NCI-H128 (cell line): ENCODE results near the gene ZNF618.
"Not testable (repeated sequence)": the region's sequence is repeated elsewhere in the genome, so short reads cannot be mapped to it uniquely, and the experiment has no call there.

ENCODE experiments used
- DNase-seq: peaks from one replicate; lab custom pipeline; 2025; ENCODE audit not compliant: unreplicated experiment; lab: John Stamatoyannopoulos, UW

Gene ZNF618

GRCh38 chr9:114035221-114035844, 159.2 kb downstream of the ZNF618 start:
- DNase-seq: no peak

DNA sequence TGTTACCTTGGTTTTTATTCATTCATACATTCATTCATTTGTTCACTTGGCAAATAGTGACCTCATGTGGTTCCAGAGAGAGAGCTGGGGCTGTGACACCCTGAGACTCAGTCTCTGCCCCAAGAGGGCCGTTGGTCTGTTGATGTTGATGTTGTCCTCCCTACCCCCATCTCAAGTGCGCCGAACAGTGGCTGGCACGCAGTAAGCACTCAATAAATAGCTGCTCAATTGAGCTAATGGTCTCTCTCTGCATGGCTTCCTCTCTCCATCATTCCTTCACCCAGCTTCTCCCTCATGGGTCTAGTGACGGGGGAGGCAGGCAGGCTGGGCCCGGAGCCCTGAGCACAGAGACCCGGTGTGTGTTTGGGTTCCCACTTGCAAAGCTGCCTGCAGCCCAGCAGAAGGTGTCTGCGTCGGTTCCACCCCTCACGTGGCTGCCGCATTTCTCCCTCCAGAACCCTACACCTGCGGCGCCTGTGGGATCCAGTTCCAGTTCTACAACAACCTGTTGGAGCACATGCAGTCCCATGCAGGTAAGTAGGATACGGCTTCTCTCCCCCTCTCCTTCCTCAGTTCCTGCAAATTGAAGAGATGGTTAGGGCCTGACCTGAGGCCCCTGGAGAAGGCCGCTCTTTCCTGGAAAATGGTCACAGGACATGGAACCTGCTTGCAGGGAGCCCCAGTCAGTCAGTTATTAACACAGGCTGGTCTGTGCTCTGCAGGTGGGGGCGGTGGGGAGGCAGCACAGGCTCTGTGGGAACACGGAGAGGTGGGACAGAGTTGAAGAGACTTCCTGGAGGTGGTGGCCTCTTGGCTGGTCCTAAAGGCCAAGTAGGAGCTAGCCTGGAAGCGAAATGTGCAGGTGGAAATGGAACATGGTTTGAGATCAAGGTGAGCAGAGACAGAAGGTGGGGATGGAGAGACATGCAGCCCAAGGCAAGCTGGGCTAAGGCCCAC, 160.0 kb downstream of the ZNF618 start:
- DNase-seq: no peak

GRCh38 chr9:114037249-114037648, 161.1 kb downstream of the ZNF618 start:
- no peak for DNase-seq

DNA sequence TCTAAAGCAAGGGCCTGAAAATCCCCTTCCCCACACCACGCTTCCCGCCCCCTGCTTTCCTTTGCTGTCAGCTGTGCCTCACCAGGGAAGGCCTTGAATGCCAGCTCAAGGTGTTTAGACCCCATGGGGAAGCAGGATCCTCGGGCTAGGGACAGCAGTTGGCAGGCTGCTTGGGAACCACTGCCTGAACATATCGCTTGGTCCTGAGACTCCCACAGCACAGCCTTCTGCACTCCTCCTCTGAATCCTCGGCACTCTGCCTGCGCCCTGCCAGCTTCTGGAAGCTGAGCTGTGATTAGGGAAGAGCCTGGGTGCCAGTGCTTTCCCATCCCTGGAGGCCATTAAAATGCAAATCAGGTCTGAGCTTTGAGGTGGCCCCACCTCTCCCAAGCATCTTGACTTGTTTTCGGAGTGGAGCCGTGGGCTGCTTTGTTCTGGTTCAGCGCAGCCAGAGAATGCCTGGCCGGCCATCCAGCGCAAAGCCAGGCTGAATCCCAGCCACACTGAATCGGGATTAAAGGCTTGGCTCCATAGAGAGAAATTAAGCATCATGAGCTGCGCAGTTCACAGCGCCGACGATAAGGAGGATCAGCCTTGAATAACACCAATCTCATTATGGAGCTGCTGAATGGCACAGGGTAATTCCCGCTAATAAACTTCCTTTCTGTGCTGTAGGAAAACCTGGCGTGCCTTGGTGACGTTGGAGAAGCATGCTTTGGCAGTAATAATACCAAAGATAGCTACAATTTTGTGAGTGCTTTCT, 162.0 kb downstream of the ZNF618 start:
- no peak for DNase-seq

- DNase-seq: no peak
Measured at GRCh38 chr9:114038724-114039313, 162.7 kb downstream of the ZNF618 start.

GRCh38 chr9:114039484-114039883, 163.4 kb downstream of the ZNF618 start:
- DNase-seq: no peak

DNA sequence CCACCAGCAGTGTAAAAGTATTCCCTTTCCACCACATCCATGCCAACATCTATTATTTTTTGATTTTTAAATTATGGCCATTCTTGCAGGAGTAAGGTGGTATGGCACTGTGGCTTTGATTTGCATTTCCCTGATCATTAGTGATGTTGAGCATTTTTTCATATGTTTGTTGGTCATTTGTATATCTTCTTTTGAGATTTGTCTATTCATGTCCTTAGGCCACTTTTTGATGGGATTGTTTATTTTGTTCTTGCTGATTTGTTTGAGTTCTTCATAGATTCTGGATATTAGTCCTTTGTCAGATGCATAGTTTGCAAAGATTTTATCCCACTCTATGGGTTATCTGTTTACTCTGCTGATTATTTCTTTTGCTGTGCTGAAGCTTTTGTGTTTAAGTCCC, 167.6 kb downstream of the ZNF618 start:
- DNase-seq: not testable (repeated sequence)

DNA sequence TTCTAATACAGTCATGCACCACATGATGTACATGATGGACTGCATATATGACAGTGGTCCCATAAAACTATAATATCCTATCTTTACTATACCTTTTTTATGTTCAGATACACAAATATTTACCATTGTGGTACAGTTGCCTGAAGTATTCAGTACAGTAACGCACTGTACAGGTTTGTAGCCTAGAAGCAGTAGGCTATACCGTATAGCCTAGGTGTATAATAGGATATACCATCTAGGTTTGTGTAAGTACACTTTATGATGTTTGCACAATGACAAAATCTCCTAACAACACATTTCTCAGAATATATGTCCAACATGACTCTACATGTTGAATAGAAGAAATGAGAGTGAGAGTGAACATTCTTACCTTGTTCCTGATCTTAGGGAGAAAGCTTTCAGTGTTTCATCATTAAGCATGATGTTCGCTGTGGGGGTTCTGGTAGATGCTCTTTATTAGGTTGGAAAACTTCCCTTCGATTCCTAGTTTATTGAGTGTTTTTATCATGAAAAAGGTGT, 170.2 kb downstream of the ZNF618 start:
- no peak for DNase-seq

GRCh38 chr9:114046875-114047274, 170.8 kb downstream of the ZNF618 start:
- no peak for DNase-seq

- no peak for DNase-seq
Measured at GRCh38 chr9:114047717-114048116, 171.6 kb downstream of the ZNF618 start.

- no peak for DNase-seq
Measured at GRCh38 chr9:114048533-114049415, 172.7 kb downstream of the ZNF618 start.

DNA sequence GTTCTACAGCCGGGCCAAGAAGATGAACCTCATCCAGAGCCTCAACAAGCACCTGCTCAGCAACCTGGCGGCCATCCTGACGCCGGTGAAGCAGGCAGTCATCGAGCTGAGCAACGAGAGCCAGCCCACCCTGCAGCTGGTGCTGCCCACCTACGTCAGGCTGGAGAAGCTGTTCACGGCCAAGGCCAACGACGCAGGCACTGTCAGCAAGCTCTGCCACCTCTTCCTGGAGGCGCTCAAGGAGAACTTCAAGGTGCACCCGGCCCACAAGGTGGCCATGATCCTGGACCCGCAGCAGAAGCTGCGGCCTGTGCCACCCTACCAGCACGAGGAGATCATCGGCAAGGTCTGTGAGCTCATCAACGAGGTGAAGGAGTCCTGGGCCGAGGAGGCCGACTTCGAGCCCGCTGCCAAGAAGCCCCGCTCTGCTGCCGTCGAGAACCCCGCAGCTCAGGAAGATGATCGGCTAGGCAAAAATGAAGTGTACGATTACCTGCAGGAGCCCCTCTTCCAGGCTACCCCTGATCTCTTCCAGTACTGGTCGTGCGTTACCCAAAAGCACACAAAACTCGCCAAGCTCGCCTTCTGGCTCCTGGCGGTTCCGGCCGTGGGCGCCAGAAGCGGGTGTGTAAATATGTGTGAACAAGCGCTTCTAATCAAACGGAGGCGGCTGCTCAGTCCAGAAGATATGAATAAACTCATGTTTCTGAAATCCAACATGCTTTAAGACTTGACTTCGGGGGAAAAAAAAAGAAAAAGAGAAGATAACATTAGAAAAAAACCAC, 173.5 kb downstream of the ZNF618 start:
- DNase-seq: no peak

GRCh38 chr9:114050226-114050568, 174.1 kb downstream of the ZNF618 start:
- no peak for DNase-seq

DNA sequence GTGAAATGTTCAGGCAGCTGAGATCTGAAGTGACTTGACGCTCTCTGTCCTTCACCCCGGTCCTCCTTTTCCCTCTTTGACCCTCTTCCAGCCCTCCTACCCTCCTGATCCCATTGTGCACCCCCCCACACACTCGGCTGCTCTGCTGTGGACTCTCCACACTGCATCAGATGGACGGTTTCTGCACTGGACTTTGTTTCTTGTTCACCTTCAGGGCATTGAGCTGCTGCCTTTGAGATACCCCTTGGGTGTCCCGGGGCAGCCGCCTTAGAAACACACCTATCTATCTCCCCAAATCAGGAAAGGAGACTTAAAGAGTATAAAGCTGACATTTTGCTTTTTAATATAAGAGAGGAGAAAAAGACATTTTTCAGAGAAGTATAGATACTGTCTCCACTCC, 174.5 kb downstream of the ZNF618 start:
- DNase-seq: no peak

- no peak for DNase-seq
Measured at GRCh38 chr9:114051281-114051680, 175.2 kb downstream of the ZNF618 start.

DNA sequence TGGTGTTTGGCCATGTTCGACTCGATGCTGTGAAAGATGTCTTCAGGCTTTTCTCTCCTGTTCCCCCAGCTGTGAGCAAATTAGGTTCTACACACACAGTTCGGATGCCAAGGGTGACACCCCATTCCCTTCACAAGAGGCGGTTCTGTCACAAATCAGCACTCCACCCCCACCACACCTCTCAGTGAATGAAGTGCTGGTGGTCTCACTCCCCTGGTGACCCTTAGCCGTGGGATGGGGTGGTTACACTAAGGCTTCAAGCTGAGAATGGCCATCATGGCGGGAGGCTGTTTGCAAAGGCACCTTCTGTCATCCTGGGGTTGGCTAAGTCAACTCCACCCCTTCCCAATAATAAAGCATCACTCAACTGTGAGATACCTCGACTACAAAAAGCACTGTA, 175.6 kb downstream of the ZNF618 start:
- no peak for DNase-seq

GRCh38 chr9:114053246-114054005, 177.3 kb downstream of the ZNF618 start:
- DNase-seq: no peak

DNA sequence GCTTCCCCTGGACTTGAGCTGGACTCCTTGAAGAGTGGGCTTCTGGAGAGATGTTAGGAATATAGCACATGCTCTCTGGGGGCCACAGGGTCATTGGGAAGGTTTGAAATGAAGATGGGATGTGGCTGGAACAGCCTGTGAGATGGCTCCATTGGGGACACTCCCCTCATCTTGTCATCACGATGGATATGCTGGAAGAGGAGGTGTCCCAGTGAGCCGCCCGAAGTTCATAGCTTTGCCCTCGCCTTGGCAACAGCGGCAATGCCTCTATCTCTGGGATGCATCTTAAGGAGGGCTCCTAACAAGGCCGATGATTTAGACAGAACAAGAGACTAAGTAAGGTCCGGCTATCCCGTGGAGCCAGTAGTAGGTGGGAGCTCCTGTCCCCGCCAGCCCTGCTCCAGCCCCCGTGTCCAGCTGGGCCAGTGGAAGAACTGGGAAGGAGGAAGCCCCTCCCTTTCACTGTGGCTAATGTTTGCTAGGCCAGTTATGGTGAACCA, 178.1 kb downstream of the ZNF618 start:
- no peak for DNase-seq
